Epithelial cell of esophagus (primary cell): ENCODE measurements around the gene RHOV.
A peak's percentile ranks its signal among the peaks of the same experiment; 100 is the strongest.
"Not testable (repeated sequence)": the region's sequence is repeated elsewhere in the genome, so short reads cannot be mapped to it uniquely, and the experiment has no call there.

Experiments
- DNase-seq: peaks from one replicate; pipeline ENCODE4 v3.0.0; 2010; ENCODE audit warnings: low read depth
- H3K4me3 ChIP-seq: 2 replicates; pipeline ENCODE4 v1.5.1; 2011; ENCODE audit warnings: mild to moderate bottlenecking, low read length, control low read depth
- TF ChIP-seq, protein P1 (sequence below): IDR thresholded peaks from 2 replicates; pipeline ENCODE4 v1.5.1; 2011; ENCODE audit warnings: low read depth, mild to moderate bottlenecking, low read length, control low read depth, inconsistent platforms; ENCODE audit not compliant: insufficient read depth; ENCODE audit errors: missing control alignments

RHOV gene

DNA sequence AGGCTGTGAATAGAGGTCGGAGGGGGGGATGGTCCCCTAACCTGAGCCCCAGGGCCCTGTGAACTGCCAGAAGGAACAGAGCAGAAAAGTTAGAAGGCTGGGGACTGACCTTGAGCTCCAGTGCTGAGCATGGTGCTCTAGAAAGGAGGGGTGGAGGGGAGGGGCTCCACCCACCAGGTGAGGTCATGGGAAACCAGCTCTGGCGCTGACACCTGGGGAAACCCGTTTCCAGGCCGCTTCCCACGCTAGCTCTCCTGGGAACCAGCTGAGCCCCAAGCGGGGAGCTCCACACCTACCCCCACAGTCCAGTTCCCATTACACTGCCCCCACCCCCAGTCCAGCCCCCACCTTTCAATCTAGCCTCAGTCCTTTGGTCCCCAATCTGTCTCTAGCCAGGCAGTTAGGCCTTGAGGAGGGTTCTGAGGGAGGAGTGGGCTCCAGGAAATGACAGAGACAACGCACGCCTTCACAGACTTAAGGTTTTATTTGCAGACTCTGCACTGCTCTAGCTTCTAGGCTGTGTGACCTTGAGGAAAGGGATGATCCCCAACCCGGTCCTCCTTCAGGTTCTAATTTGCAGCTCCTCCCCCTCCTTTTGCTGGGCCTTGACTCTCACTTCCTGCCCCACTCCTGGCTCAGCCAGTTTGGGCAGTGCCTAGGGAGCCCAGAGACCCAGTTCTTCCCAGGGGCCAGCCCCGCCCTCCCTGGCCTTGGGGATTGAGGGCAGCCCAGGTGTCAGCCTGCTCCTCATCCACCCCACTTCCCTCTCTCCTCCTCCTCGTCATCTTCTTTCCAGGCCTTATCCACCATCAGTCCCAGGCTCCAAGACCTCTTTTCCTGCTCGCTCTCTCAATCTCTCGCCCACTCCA, 2.1 kb downstream of the RHOV start:
- peak overlapping the region; percentile 61 for H3K4me3 ChIP-seq
- TF ChIP-seq, protein P1, sequence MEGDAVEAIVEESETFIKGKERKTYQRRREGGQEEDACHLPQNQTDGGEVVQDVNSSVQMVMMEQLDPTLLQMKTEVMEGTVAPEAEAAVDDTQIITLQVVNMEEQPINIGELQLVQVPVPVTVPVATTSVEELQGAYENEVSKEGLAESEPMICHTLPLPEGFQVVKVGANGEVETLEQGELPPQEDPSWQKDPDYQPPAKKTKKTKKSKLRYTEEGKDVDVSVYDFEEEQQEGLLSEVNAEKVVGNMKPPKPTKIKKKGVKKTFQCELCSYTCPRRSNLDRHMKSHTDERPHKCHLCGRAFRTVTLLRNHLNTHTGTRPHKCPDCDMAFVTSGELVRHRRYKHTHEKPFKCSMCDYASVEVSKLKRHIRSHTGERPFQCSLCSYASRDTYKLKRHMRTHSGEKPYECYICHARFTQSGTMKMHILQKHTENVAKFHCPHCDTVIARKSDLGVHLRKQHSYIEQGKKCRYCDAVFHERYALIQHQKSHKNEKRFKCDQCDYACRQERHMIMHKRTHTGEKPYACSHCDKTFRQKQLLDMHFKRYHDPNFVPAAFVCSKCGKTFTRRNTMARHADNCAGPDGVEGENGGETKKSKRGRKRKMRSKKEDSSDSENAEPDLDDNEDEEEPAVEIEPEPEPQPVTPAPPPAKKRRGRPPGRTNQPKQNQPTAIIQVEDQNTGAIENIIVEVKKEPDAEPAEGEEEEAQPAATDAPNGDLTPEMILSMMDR = no peak
- peak; percentile 97 for DNase-seq

DNA sequence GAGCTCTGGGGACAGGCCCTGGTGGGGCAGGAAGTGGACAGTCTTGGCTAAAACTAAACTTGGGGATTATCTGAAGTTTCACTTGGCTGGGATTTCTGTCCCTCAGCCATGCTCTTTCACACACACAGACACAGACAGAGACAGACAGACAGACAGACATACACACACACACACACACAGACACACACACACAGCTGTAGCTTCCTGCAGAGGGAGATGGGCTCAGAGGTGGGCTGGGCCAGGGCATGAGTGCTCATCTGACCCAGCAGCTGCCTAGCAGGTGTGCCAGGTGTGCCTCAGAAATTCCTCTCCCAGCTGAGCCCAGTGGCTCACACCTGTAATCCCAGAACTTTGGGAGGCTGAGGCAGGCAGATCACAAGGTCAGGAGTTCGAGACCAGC, 3.3 kb downstream of the RHOV start:
- no peak overlapping the region for H3K4me3 ChIP-seq
- TF ChIP-seq, protein P1 = no peak
- peak; percentile 74 for DNase-seq

- DNase-seq = peak; percentile 65
- H3K4me3 ChIP-seq = no peak overlapping the region
- TF ChIP-seq, protein P1 = no peak
Observed at GRCh38 chr15:40869686-40870085, 4.3 kb downstream of the RHOV start.

DNA sequence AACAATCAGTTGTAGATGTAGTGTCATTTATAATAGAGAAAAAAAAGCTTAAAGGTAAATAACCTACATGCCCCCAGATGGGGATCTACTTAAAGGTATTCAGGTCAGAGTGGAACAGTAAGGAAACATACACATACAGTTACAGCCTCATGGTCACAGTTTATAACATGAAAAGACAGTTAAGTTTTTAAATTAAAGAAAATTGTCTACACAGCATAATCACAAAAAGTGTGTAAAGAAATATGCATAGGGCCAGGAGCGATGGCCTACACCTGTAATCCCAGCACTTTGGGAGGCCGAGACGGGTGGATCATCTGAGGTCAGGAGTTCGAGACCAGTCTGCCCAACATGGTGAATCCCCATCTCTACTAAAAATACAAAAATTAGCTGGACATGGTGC, 6.8 kb downstream of the RHOV start:
- DNase-seq = no peak
- no peak overlapping the region for H3K4me3 ChIP-seq
- TF ChIP-seq, protein P1 = no peak

GRCh38 chr15:40863660-40864270, 10.3 kb downstream of the RHOV start:
- TF ChIP-seq, protein P1 = no peak
- no peak overlapping the region for H3K4me3 ChIP-seq
- DNase-seq = peak; percentile 38

DNA sequence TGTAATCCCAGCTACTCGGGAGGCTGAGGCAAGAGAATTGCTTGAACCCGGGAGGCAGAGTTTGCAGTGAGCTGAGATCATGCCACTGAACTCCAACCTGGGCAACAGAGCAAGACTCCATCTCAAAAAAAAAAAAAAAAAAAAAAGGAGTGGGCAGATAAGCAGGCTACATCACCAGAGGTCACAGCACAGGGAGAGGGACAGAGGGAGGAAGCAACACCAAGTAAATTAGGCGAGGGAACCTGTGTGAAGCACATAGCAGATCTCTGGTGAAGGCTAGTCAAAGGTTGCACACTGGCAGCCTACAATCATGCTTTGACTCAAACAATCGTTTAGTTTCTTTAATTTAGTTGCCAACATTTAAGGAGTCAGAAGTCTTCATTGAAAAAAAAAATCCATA, 12.9 kb downstream of the RHOV start:
- H3K4me3 ChIP-seq, DNase-seq: not testable (repeated sequence)

DNA sequence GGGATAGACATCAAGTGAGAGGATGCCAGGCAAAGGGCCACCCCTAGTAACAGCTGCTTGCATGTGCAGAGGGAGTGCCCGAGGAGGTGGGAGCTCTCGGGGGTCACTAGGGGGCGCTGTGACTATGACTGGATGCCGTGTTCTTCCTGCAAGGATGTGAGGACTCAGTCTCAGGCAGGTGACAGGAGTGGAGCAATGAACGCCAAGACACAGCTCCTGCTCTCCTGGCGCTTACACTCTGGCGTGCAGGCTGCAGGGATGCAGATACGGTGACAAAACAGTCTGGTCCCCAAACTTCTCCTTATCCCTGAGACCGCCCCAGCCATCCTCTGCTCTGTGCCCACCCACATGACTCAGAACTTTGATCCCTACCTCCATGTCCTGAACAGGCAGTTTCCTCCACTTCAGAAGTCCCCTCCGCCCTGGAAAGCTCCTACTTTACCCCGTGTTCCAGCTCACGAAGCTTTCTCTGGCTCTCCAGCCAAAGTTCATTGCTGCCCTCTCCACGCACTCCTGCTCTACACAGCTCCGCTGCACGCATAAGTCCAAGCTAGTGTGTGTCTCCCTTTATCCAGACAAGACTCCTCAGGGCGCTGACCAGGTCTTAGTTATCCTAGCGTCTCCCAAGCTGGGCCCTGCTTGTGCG, 14.7 kb downstream of the RHOV start:
- no peak overlapping the region for H3K4me3 ChIP-seq
- TF ChIP-seq, protein P1 = peak; percentile 90
- peak; percentile 93 for DNase-seq
